GM13977 (cell line): ENCODE results near the gene CCDC194.
"Not testable (repeated sequence)": the region's sequence is repeated elsewhere in the genome, so short reads cannot be mapped to it uniquely, and the experiment has no call there.

Source experiments
- DNase-seq: peaks from one replicate; pipeline ENCODE4 v3.0.0; 2012; ENCODE audit warnings: low spot score
- in situ Hi-C: fragments of 300-500 bp; cut with MboI; formaldehyde crosslinking; loops from one replicate; pipeline ENCODE4 v1.12.0; 2022; ENCODE audit warnings: low sequenced_read_pairs, low pct_unique_long_range_greater_than_20kb, mixed read lengths, inconsistent platforms; ENCODE audit not compliant: unreplicated experiment
- TF ChIP-seq, protein P1 (sequence below): IDR thresholded peaks from 2 replicates; pipeline ENCODE4 v1.5.1; 2012; ENCODE audit warnings: mild to moderate bottlenecking, control low read depth; ENCODE audit not compliant: insufficient read depth; ENCODE audit errors: extremely low read depth, missing control alignments

CCDC194 gene

DNA sequence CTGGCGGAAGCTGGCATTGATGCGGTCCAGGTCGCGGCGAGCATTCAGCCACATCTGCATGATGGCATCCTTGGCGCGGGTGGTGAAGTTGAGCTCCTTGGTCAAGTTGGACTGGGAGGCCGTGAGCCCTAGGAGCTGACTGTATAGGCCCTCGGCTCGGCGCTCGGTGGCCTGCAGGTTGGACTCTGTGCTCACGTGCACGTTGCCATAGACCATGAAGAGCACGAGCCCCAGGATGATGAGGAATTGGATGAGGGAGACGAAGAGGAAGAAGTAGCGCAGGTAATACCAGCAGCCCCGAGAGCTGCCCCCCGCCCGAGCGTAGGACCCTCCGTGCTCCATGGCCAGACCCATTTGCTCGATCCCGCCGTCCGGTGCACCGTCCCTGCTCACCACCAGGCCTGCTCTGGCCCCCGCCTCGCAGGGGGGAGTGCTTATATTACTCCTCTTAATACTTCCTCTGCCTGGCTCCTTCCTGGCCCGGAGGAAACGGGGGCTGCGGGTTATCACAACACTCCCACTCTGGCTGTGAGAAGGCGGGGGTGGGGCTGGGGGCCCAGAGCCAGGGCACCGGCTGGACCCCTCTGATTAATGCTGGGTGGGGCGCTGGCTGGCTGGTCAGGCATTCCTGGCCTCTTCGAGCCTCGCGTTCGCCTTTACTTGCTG is 16.9 kb downstream of the CCDC194 start, which contains the start of gene PLVAP:
PLVAP (minus strand) TSS at position 408 of the 666 bp plus-strand sequence; CDS start at position 354, 54 bp downstream.
- in situ Hi-C loops: no loop called here
- DNase-seq: no peak
- TF ChIP-seq, protein P1, sequence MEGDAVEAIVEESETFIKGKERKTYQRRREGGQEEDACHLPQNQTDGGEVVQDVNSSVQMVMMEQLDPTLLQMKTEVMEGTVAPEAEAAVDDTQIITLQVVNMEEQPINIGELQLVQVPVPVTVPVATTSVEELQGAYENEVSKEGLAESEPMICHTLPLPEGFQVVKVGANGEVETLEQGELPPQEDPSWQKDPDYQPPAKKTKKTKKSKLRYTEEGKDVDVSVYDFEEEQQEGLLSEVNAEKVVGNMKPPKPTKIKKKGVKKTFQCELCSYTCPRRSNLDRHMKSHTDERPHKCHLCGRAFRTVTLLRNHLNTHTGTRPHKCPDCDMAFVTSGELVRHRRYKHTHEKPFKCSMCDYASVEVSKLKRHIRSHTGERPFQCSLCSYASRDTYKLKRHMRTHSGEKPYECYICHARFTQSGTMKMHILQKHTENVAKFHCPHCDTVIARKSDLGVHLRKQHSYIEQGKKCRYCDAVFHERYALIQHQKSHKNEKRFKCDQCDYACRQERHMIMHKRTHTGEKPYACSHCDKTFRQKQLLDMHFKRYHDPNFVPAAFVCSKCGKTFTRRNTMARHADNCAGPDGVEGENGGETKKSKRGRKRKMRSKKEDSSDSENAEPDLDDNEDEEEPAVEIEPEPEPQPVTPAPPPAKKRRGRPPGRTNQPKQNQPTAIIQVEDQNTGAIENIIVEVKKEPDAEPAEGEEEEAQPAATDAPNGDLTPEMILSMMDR: no peak

DNA sequence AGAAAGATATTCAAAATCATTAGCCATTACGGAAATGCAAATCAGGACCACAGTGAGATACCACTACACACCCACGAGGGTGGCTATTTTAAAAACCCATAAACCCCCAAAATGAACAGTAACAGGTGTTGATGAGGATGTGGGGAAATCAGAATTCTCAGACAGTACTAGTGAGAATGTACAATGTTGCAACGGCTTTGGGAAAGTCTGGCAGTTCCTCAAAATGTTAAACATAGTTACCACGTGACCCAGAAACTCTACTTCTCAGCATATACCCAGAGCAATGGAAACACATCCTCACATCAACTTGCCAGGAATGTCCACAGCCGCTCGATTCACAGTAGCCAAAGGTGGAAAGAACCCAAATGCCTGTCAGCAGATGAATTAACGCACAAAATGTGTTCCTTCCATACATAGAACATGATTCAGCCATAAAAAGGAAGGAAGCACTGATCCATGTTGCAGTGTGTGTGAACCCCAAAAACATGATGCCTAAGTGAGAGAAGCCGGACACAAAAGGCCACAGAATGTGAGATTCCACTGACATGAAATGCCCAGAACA is 23.9 kb downstream of the CCDC194 start:
- TF ChIP-seq, protein P1: no peak
- in situ Hi-C loops: no loop called here

DNA sequence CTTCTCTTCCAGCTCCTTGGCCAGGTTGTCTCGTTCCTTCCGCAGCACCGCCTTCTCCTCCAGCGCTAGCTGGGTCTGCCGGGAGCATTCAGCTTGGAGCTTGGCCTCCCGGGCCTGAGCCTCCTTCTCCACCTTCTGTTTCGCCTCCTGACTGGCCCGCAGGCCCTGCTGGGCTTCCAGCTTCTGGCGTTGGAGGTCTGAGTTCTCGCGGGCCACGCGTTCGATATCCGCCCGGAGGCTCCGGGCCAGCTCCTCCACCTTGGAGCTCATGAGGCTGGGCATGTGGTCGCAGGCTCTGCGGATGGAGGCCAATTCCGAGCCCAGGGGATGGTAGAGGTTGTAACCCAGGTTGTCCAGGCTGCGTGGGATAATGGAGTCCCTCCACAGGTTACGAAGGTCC is 28.6 kb downstream of the CCDC194 start:
- TF ChIP-seq, protein P1: no peak
- no peak for DNase-seq
- in situ Hi-C loops: no loop called here

More for the DNA sequence above, 23.9 kb downstream of the CCDC194 start:
- DNase-seq: peak; percentile 66

DNA sequence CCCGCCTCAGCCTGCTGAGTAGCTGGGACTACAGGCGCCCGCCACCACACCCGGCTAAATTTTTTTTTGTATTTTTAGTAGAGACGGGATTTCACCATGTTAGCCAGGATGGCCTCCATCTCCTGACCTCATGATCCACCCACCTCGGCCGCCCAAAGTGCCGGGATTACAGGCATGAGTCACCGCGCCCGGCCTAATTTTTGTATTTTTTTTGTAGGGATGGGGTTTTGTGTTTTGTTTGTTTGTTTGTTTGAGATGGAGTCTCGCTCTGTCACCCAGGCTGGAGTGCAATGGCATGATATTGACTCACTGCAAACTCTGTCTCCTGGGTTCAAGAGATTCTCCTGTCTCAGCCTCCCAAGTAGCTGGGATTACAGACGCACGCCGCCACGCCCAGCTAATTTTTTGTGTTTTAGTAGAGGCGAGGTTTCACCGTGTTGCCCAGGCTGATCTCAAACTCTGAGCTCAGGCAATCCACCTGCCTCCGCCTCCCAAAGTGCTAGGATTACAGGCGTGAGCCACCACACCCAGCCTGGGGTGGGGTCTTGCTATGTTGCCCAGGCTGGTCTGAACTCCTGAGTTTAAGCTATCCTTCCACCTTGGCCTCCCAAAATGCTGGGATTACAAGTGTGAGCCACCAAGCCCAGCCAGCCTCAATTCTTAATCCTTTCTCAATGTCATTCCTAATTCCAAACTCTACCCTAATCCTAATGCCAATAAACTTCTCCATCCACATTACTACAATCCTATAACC is 30.0 kb downstream of the CCDC194 start:
- in situ Hi-C loops, DNase-seq: not testable (repeated sequence)

DNA sequence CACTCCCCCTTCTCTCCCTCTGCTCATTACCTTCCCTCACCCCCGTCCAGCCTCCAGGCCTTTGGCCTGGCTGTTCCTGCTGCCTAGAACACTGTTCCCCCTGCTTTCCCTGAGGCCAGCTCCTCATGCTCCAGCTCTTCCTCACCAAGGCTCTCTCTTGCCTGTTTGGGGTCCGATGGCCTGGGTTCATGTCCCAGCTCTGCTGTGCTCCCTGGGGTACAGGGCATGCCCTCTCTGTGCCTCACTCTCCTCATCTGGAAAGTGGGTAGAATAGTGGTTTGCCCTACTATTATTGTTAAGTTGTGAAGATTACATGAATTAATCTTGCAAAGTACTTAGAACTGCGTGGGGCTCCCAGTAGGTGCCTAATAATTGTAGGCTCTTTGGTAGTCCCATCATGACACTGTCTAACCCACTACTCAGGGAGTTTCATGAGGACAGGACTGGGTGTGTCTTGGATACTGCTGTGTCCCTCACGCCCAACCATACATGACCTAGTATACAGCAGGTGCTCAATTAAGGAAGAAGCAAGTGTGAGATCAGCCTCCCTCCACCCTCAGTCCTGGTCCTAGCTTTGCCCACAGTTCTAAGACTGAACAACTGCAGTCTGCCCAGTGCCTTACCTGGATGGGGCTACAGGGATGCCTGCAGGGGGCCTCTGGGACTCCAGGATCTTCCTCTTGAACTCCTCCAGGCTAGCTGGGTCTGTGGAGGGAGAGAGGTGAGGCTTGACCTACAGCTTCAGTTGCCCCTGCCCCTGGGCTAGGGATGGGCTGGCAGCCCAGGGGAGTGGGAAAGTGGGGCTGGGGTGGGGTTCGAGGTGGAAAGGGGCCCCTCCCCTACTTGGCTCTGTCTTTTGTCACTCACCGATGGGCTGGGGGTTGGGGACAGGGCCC is 33.8 kb downstream of the CCDC194 start:
- DNase-seq: no peak
- in situ Hi-C loops: no loop called here
- TF ChIP-seq, protein P1: no peak

DNA sequence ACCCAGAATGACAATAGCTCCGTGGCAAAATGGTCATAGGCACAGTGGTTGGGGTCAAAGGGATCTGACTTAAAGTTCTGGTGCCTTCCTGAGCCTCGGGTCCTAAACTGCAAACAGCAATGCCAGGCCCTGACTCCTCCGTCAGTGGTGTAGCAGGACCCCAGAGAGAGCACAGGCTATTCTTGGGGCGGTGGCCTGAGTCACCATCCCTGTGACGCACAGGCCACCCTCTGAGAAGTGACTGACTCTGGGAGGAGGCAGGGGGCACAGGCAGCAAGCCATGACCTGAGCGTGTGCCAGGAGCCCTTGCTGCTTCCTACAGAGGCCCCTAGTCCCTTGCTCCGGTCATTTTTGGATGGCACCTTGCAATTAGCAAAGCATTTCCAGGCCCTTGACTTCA is 35.6 kb downstream of the CCDC194 start:
- TF ChIP-seq, protein P1: no peak
- no peak for DNase-seq
- in situ Hi-C loops: no loop called here
